Hepatocyte (in vitro differentiated cells): ENCODE results near the gene GRAMD1A.

Experiments used
- CTCF ChIP-seq: fragments of 200-600 bp; sonication (generic); IDR thresholded peaks from 2 replicates; pipeline ENCODE4 v1.5.1; 2016; ENCODE audit warnings: antibody characterized with exemption, mild to moderate bottlenecking; ENCODE audit not compliant: poor library complexity
- EZH2 ChIP-seq: fragments of 200-600 bp; sonication (generic); IDR thresholded peaks from 2 replicates; pipeline ENCODE4 v1.6.1; 2016; ENCODE audit warnings: antibody characterized with exemption, mild to moderate bottlenecking, borderline replicate concordance

GRCh38 chr19:35015270-35015953 lies 15.3 kb downstream of the GRAMD1A start:
- no peak for TF ChIP-seq CTCF
- no peak for TF ChIP-seq EZH2
